MM.1S (cell line): Measurements from ENCODE around the gene BPIFB1.

ENCODE experiments used
- DNase-seq: peaks from one replicate; pipeline ENCODE4 v3.0.0-alpha.2; 2015
- H2AFZ ChIP-seq: fragments of 300-600 bp; sonication (generic); 2 replicates; pipeline ENCODE4 v1.6.0; 2016; ENCODE audit warnings: antibody characterized with exemption, low read length
- H3F3A ChIP-seq: fragments of 300-600 bp; sonication (generic); 2 replicates; pipeline ENCODE4 v1.6.1; 2016; ENCODE audit warnings: mild to moderate bottlenecking, antibody characterized with exemption, low read length, moderate library complexity, mixed read lengths; ENCODE audit not compliant: insufficient read depth
- H3K27ac ChIP-seq: fragments of 300-600 bp; sonication (generic); 2 replicates; pipeline ENCODE4 v1.5.1; 2016; ENCODE audit warnings: mild to moderate bottlenecking, low read length
- H3K27me3 ChIP-seq: fragments of 300-600 bp; sonication (generic); replicated peaks from 2 replicates; pipeline ENCODE4 v1.6.0; 2016; ENCODE audit warnings: low read length; ENCODE audit not compliant: insufficient read depth
- H3K36me3 ChIP-seq: fragments of 300-600 bp; sonication (generic); replicated peaks from 2 replicates; pipeline ENCODE4 v1.6.1; 2016; ENCODE audit warnings: mild to moderate bottlenecking, low read length, mixed read lengths; ENCODE audit not compliant: insufficient read depth
- H3K4me1 ChIP-seq: fragments of 300-600 bp; sonication (generic); 2 replicates; pipeline ENCODE4 v1.6.1; 2016; ENCODE audit warnings: low read length, mixed read lengths
- H3K4me2 ChIP-seq: fragments of 300-600 bp; sonication (generic); 2 replicates; pipeline ENCODE4 v1.6.0; 2016; ENCODE audit warnings: low read depth, low read length
- H3K4me3 ChIP-seq: fragments of 300-600 bp; sonication (generic); 2 replicates; pipeline ENCODE4 v1.5.1; 2016; ENCODE audit warnings: low read length, mixed read lengths
- H3K79me2 ChIP-seq: fragments of 300-600 bp; sonication (generic); 2 replicates; pipeline ENCODE4 v1.6.1; 2016; ENCODE audit warnings: mixed run types, low read length, mixed read lengths
- H3K9ac ChIP-seq: fragments of 300-600 bp; sonication (generic); 2 replicates; pipeline ENCODE4 v1.6.1; 2016; ENCODE audit warnings: low read length, mixed read lengths
- H3K9me2 ChIP-seq: fragments of 300-600 bp; sonication (generic); replicated peaks from 2 replicates; pipeline ENCODE4 v1.6.1; 2016; ENCODE audit warnings: mild to moderate bottlenecking, low read length, mixed read lengths; ENCODE audit not compliant: insufficient read depth
- H3K9me3 ChIP-seq: fragments of 300-600 bp; sonication (generic); replicated peaks from 2 replicates; pipeline ENCODE4 v1.6.1; 2016; ENCODE audit warnings: mild to moderate bottlenecking, low read length, mixed read lengths; ENCODE audit not compliant: insufficient read depth
- H4K20me1 ChIP-seq: fragments of 300-600 bp; sonication (generic); 2 replicates; pipeline ENCODE4 v1.6.1; 2016; ENCODE audit warnings: mild to moderate bottlenecking, low read length, moderate library complexity, mixed read lengths; ENCODE audit not compliant: insufficient read depth
- CTCF ChIP-seq: fragments of 300-600 bp; sonication (generic); IDR thresholded peaks from 2 replicates; pipeline ENCODE4 v1.5.1; 2016; ENCODE audit warnings: antibody characterized with exemption, low read length, mixed read lengths
- EZH2 ChIP-seq: fragments of 300-600 bp; sonication (generic); optimal IDR thresholded peaks from 2 replicates; pipeline ENCODE3; 2017; ENCODE audit warnings: low read depth, mild to moderate bottlenecking, antibody characterized with exemption, low read length, mixed read lengths
- EZH2phosphoT487 ChIP-seq: fragments of 300-600 bp; sonication (generic); IDR thresholded peaks from 2 replicates; pipeline ENCODE4 v1.6.1; 2018; ENCODE audit warnings: antibody characterized with exemption, low read length

BPIFB1 gene

DNA sequence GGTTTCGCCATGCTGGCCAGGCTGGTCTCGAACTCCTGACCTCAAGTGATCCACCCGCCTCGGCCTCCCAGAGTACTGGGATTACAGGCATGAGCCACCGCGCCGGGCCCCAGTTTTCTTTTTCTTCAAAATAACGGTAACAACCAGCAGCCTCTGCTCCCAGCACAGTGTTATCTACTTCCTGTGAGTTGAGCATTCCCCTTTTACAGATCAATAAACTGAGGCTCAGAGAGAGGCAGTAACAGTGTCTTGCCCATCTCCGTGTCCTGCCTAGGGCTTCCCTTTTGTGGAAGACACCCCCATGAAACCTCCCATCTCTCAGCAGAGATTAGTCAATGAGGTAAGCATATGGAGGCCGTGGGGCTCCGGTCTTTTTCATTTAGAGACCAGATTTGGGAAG is 29.6 kb downstream of the BPIFB1 start:
- TF ChIP-seq EZH2phosphoT487 = no peak
- TF ChIP-seq CTCF = no peak
- no peak for TF ChIP-seq EZH2
- no peak for DNase-seq
- Histone ChIP-seq H2AFZ (no peak overlapping the region), H3K4me3 (no peak overlapping the region), H3K27me3 (peaks cover 9% of the 10 kb centered on the region), H3K9ac (no peak overlapping the region), H3K4me1 (no peaks in the 10 kb centered on the region), H4K20me1 (no peaks in the 10 kb centered on the region), H3K36me3 (no peaks in the 10 kb centered on the region), H3K27ac (no peak overlapping the region), H3K9me3 (no peaks in the 10 kb centered on the region), H3K9me2 (no peaks in the 10 kb centered on the region), H3K4me2 (no peak overlapping the region), H3K79me2 (no peaks in the 10 kb centered on the region), H3F3A (no peaks in the 10 kb centered on the region)

- Histone ChIP-seq H3K9me3 (no peaks in the 10 kb centered on the region), H3K4me2 (no peak overlapping the region), H3K27ac (no peak overlapping the region), H3K9ac (no peak overlapping the region), H2AFZ (no peak overlapping the region), H3K27me3 (peaks cover 21% of the 10 kb centered on the region), H3K36me3 (no peaks in the 10 kb centered on the region), H3K9me2 (no peaks in the 10 kb centered on the region), H3F3A (no peaks in the 10 kb centered on the region), H3K4me3 (no peak overlapping the region), H3K79me2 (no peaks in the 10 kb centered on the region), H3K4me1 (no peaks in the 10 kb centered on the region), H4K20me1 (no peaks in the 10 kb centered on the region)
- DNase-seq = no peak
- no peak for TF ChIP-seq CTCF
- no peak for TF ChIP-seq EZH2phosphoT487
Observed at GRCh38 chr20:33313686-33314314, 30.8 kb downstream of the BPIFB1 start.

- peaks cover 37% of the 10 kb centered on the region for H3K27me3 ChIP-seq
- H3K27ac ChIP-seq = no peak overlapping the region
- H3K9ac ChIP-seq = no peak overlapping the region
- no peaks in the 10 kb centered on the region for H4K20me1 ChIP-seq
- no peak overlapping the region for H3K4me2 ChIP-seq
- no peaks in the 10 kb centered on the region for H3K9me3 ChIP-seq
- H3K36me3 ChIP-seq = no peaks in the 10 kb centered on the region
- no peaks in the 10 kb centered on the region for H3K79me2 ChIP-seq
- TF ChIP-seq EZH2phosphoT487 (no peak), CTCF (no peak), EZH2 (no peak)
- no peaks in the 10 kb centered on the region for H3F3A ChIP-seq
- H2AFZ ChIP-seq = no peak overlapping the region
- no peak for DNase-seq
- no peak overlapping the region for H3K4me3 ChIP-seq
- H3K9me2 ChIP-seq = no peaks in the 10 kb centered on the region
- no peaks in the 10 kb centered on the region for H3K4me1 ChIP-seq
Observed at GRCh38 chr20:33316343-33316742, 33.3 kb downstream of the BPIFB1 start.
